A673 (cell line): ENCODE data around the gene SLC19A1.

Experiments
- CTCF ChIP-seq: fragments of 300-800, 200-600 bp; sonication (generic); conservative IDR thresholded peaks from 2 replicates; pipeline ENCODE4 v1.5.1; 2017; ENCODE audit warnings: low read depth, mild to moderate bottlenecking, antibody characterized with exemption, low read length, moderate library complexity, mixed read lengths
- EZH2 ChIP-seq: fragments of 200-600 bp; sonication (generic); IDR thresholded peaks from 2 replicates; pipeline ENCODE4 v1.6.1; 2017; ENCODE audit warnings: borderline replicate concordance, low read depth, mild to moderate bottlenecking, mixed read lengths, antibody characterized with exemption, low read length; ENCODE audit not compliant: poor library complexity, severe bottlenecking

GRCh38 chr21:45522986-45523385 is 19.3 kb downstream of the SLC19A1 start:
- no peak for TF ChIP-seq CTCF
- TF ChIP-seq EZH2 = no peak
